ENCODE results near the gene TMEM39A. TPM values are rescaled to one million over a fixed set of nuclear protein-coding genes. Genes with fewer than 3 reads are reported as not detected.

The TMEM39A gene
- total RNA-seq, 4 donors from 2014 or later = 23.9 to 62.2 (median 36.7) TPM

GRCh38 chr3:119506631-119507030, 43.2 kb upstream of the TMEM39A start:
- WGBS, 2 donors = 83 to 89% methylated on average over 4 of the region's 4 CpGs
- H3K27ac ChIP-seq = no peak overlapping the region
- H3K27me3 ChIP-seq = no peaks in the 10 kb centered on the region
- H3K36me3 ChIP-seq = peaks cover 0 to 78% (median 0%) of the 10 kb centered on the region in 3 donors
- TF ChIP-seq POLR2A (IDR thresholded peaks at IDR 0.05) = no peak
- TF ChIP-seq EP300 (IDR thresholded peaks at IDR 0.05) = no peak
- TF ChIP-seq, protein P1, sequence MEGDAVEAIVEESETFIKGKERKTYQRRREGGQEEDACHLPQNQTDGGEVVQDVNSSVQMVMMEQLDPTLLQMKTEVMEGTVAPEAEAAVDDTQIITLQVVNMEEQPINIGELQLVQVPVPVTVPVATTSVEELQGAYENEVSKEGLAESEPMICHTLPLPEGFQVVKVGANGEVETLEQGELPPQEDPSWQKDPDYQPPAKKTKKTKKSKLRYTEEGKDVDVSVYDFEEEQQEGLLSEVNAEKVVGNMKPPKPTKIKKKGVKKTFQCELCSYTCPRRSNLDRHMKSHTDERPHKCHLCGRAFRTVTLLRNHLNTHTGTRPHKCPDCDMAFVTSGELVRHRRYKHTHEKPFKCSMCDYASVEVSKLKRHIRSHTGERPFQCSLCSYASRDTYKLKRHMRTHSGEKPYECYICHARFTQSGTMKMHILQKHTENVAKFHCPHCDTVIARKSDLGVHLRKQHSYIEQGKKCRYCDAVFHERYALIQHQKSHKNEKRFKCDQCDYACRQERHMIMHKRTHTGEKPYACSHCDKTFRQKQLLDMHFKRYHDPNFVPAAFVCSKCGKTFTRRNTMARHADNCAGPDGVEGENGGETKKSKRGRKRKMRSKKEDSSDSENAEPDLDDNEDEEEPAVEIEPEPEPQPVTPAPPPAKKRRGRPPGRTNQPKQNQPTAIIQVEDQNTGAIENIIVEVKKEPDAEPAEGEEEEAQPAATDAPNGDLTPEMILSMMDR (IDR thresholded peaks at IDR 0.05) = no peak
- peaks cover 0 to 5% (median 0%) of the 10 kb centered on the region in 4 donors for H3K4me1 ChIP-seq
- no peak overlapping the region for H3K4me3 ChIP-seq
- no peak for DNase-seq (ENCODE audit: low spot score in 2 of 2)
- no peaks in the 10 kb centered on the region for H3K9me3 ChIP-seq

GRCh38 chr3:119500901-119501300, 37.5 kb upstream of the TMEM39A start:
- DNase-seq (ENCODE audit: low spot score in 2 of 2) = no peak
- TF ChIP-seq POLR2A (IDR thresholded peaks at IDR 0.05) = no peak
- TF ChIP-seq, protein P1 (IDR thresholded peaks at IDR 0.05) = no peak
- no peak for TF ChIP-seq EP300 (IDR thresholded peaks at IDR 0.05)
- no peak overlapping the region for H3K27ac ChIP-seq
- peaks cover 0 to 41% (median 22%) of the 10 kb centered on the region in 4 donors for H3K4me1 ChIP-seq
- H3K27me3 ChIP-seq = no peaks in the 10 kb centered on the region
- H3K36me3 ChIP-seq = peaks cover 0 to 31% (median 0%) of the 10 kb centered on the region in 3 donors
- 40 to 48% methylated on average over 2 of the region's 2 CpGs for WGBS, 2 donors
- H3K4me3 ChIP-seq = no peak overlapping the region
- no peaks in the 10 kb centered on the region for H3K9me3 ChIP-seq

DNA sequence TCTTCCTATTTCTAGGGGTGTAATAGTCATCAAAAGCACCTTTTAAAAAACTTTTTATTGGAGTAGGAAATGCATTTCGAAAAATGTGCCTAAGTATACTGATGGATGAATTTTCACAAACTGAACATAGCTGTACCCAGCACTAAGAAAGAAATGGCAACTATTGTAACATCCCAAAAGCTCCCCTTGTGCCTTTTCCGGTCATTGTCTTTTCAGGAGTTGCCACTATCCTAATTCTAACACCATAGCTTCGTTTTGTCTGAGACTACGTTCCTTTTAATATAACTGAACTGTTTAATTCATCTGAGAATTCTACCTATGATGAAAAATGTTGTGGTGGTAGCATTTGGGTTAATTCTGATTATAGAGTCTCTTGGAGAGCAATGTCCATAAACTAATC, 36.9 kb upstream of the TMEM39A start:
- peaks cover 0 to 41% (median 22%) of the 10 kb centered on the region in 4 donors for H3K4me1 ChIP-seq
- no peak overlapping the region for H3K4me3 ChIP-seq
- TF ChIP-seq EP300 (IDR thresholded peaks at IDR 0.05) (no peak), POLR2A (IDR thresholded peaks at IDR 0.05) (no peak)
- TF ChIP-seq, protein P1 (IDR thresholded peaks at IDR 0.05) = no peak
- H3K27me3 ChIP-seq = no peaks in the 10 kb centered on the region
- H3K36me3 ChIP-seq = peaks cover 0 to 24% (median 0%) of the 10 kb centered on the region in 3 donors
- no peaks in the 10 kb centered on the region for H3K9me3 ChIP-seq
- DNase-seq (ENCODE audit: low spot score in 2 of 2) = no peak
- 80 to 82% methylated on average over 4 of the region's 4 CpGs for WGBS, 2 donors
- no peak overlapping the region for H3K27ac ChIP-seq

DNA sequence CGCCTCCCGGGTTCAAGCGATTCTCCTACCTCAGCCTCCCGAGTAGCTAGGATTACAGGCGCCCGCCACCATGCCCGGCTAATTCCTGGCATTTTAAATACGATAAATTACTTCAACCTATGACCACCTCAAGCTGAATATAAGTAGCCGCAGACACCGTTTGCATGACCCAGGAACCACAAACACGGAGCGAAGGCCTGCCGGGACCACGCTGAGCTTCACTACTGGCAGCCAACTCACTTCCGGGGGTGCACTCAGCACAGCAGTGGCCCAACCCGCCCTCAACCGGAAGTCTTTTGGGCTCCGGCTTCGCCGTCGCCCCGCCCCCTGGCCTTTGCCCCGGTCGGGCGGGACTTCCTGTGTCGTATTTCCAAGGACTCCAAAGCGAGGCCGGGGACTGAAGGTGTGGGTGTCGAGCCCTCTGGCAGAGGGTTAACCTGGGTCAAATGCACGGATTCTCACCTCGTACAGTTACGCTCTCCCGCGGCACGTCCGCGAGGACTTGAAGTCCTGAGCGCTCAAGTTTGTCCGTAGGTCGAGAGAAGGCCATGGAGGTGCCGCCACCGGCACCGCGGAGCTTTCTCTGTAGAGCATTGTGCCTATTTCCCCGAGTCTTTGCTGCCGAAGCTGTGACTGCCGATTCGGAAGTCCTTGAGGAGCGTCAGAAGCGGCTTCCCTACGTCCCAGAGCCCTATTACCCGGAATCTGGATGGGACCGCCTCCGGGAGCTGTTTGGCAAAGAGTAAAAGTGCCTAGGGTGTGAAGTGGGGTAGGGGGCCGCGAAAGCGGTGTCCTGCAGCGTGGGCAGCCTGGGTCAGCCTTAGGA, 35.0 kb upstream of the TMEM39A start, which contains the start of gene TIMMDC1:
Gene TIMMDC1 (plus strand): TSS at position 362 of the 826 bp plus-strand sequence. CDS start 187 bp downstream, at position 549.
- peaks cover 0 to 41% (median 22%) of the 10 kb centered on the region in 4 donors for H3K4me1 ChIP-seq
- no peaks in the 10 kb centered on the region for H3K27me3 ChIP-seq
- H3K4me3 ChIP-seq = peak within 1 kb of the TSS; percentile 78 to 92 (median 83)
- H3K9me3 ChIP-seq = no peaks in the 10 kb centered on the region
- peak within 1 kb of the TSS; percentile 75 to 97 (median 94) for H3K27ac ChIP-seq
- peaks cover 0 to 11% (median 0%) of the 10 kb centered on the region in 3 donors for H3K36me3 ChIP-seq
- 1 to 2% methylated on average over 39 to 58 of the region's 58 CpGs for WGBS, 2 donors
- TF ChIP-seq POLR2A (IDR thresholded peaks at IDR 0.05) = peak; percentile 59 to 77
- TF ChIP-seq, protein P1 (IDR thresholded peaks at IDR 0.05) = peak in 1 of 5 experiments; percentile 22
- TF ChIP-seq EP300 (IDR thresholded peaks at IDR 0.05) = peak; percentile 93 to 94
- peak; percentile 92 to 94 for DNase-seq (ENCODE audit: low spot score in 2 of 2)

DNA sequence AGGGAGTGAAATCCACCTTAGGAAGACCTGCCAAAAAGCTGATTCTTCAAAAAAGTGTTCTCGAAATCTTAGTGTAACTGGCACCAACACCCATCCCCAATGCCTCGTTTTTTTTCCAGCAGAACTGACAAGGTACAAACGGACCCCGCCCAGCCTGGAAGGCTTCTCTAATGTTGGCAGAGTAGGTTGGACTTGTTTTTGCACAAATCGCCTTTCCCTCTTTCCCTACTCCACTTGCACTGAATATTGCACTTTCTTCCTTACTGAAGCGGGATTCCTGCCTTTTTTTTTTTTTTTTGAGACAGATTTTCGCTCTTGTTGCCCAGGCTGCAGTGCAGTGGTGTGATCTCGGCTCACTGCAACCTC, 34.4 kb upstream of the TMEM39A start:
- Histone ChIP-seq H3K36me3 (peaks cover 0 to 11% (median 0%) of the 10 kb centered on the region in 3 donors), H3K4me3 (peak overlapping the region; percentile 78 to 92 (median 83)), H3K27me3 (no peaks in the 10 kb centered on the region), H3K9me3 (no peaks in the 10 kb centered on the region), H3K4me1 (peaks cover 0 to 41% (median 22%) of the 10 kb centered on the region in 4 donors), H3K27ac (peak overlapping the region in 3 of 4 donors; percentile 94 to 97 (median 95))
- DNase-seq (ENCODE audit: low spot score in 2 of 2) = no peak
- 5 to 11% methylated on average over 8 of the region's 8 CpGs for WGBS, 2 donors
- TF ChIP-seq EP300 (IDR thresholded peaks at IDR 0.05) (no peak), POLR2A (IDR thresholded peaks at IDR 0.05) (no peak)
- TF ChIP-seq, protein P1 (IDR thresholded peaks at IDR 0.05) = no peak
